ENCODE data around the gene CYSLTR1.

- no peak for TF ChIP-seq EP300 (IDR thresholded peaks at IDR 0.05)
- TF ChIP-seq, protein P1, sequence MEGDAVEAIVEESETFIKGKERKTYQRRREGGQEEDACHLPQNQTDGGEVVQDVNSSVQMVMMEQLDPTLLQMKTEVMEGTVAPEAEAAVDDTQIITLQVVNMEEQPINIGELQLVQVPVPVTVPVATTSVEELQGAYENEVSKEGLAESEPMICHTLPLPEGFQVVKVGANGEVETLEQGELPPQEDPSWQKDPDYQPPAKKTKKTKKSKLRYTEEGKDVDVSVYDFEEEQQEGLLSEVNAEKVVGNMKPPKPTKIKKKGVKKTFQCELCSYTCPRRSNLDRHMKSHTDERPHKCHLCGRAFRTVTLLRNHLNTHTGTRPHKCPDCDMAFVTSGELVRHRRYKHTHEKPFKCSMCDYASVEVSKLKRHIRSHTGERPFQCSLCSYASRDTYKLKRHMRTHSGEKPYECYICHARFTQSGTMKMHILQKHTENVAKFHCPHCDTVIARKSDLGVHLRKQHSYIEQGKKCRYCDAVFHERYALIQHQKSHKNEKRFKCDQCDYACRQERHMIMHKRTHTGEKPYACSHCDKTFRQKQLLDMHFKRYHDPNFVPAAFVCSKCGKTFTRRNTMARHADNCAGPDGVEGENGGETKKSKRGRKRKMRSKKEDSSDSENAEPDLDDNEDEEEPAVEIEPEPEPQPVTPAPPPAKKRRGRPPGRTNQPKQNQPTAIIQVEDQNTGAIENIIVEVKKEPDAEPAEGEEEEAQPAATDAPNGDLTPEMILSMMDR (IDR thresholded peaks at IDR 0.05) = no peak
These were observed 4.5 kb downstream of the CYSLTR1 start for GRCh38 chrX:78322863-78323262.
